Left forelimb (tissue), 1 donor: ENCODE measurements around the gene KLRG1.

Experiments
- DNase-seq: peaks from one replicate; pipeline ENCODE4 v3.0.0-alpha.2; 2018; ENCODE audit warnings: low spot score

The KLRG1 gene

GRCh38 chr12:9041321-9041720, 52.0 kb downstream of the KLRG1 start:
- DNase-seq, result no peak

- no peak for DNase-seq
These were observed 54.4 kb downstream of the KLRG1 start for GRCh38 chr12:9043766-9044165.

GRCh38 chr12:9047105-9047504, 57.8 kb downstream of the KLRG1 start:
- DNase-seq, result no peak

GRCh38 chr12:9048930-9049329, 59.6 kb downstream of the KLRG1 start:
- no peak for DNase-seq

GRCh38 chr12:9049520-9050133, 60.3 kb downstream of the KLRG1 start:
- DNase-seq, result no peak

- DNase-seq, result no peak
These were observed 61.3 kb downstream of the KLRG1 start for GRCh38 chr12:9050521-9051157.

- DNase-seq, result no peak
These were observed 61.8 kb downstream of the KLRG1 start for GRCh38 chr12:9051158-9051550.

GRCh38 chr12:9052610-9053009, 63.3 kb downstream of the KLRG1 start:
- DNase-seq, result no peak
